K562 treated with DMSO at 1 percent for 24 hours (cell line): ENCODE data around the gene CLCN1. TPM values are rescaled to one million over a fixed set of nuclear protein-coding genes. Genes with fewer than 3 reads are reported as not detected.

Experiments used
- total RNA-seq: library from RNA; unstranded; fragments of 300-600 nt; gene quantifications from 2 replicates; pipeline ENCODE4 v1.2.3, GENCODE V29; 2022; ENCODE audit warnings: low read depth; ENCODE audit not compliant: insufficient read depth

CLCN1 gene
- total RNA-seq = 0.19 and 0.23 TPM in 2 replicates

DNA sequence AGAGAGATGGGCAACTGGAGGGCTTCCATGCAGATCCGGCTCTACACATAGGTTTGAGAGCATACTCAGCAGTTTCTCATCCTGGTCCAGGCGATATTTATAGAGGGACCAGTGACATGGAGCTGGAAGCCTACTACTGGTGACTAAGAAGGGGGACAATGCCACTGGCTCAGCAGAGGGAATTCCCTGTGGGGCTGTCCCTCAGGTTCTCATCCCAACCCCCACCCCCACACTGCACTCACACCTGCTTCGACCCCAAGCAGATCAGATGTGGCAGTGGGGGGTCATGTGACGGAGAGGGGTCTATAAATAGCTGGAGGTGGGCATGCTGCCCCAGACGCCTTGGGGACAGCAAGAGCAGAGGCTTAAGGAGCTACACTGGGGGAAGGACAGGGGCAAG lies at the start of gene CLCN1:
CLCN1 (plus strand) TSS at position 336 of the 400 bp plus-strand sequence. CDS start 102 bp downstream, outside the sequence.

DNA sequence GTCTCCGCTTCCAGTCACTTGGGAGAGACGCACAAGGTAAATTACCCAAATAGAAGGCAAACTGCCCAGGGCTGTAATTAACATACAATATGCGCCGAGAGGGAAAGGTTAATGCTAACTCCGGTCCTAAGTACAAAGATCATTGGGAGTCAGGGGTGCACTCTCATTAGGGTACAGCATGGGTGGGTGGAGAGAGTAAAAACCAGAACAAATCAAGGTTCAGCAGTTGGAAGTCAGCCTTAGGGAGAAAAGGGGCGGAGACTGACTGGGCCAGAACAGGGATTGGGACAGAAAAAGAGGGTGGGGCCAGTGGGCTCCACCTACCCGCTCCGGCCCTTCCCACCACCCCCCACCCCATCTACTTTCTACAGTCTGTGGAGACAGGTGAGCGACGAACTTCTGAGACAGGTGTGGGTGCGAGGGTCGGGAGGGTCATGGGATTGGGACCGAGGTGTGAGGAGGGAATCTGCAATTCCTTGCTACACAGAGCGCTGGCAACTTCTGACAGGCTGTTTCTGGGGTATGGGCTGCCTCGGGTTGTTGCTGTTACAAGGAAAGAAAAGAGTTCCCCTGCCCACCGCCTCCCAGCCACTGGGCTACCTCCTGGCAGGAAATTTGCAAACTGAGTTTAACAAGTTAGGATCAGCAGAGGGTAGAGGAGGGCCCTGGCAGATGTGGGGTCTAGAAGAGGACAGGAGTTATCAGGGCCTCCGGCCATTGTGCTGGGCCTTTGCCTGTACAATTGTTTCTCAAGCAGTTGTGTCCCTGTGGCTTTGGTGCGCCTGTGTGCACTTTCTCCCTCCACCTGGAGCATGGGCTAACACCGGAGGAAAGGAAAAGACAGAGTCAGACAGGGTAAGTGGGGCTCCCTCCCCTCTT lies 31.1 kb upstream of the CLCN1 start, which contains the start of gene TMEM139:
TMEM139 (plus strand) TSS at position 368 of the 879 bp plus-strand sequence. CDS start 1,000 bp downstream, outside the sequence.

DNA sequence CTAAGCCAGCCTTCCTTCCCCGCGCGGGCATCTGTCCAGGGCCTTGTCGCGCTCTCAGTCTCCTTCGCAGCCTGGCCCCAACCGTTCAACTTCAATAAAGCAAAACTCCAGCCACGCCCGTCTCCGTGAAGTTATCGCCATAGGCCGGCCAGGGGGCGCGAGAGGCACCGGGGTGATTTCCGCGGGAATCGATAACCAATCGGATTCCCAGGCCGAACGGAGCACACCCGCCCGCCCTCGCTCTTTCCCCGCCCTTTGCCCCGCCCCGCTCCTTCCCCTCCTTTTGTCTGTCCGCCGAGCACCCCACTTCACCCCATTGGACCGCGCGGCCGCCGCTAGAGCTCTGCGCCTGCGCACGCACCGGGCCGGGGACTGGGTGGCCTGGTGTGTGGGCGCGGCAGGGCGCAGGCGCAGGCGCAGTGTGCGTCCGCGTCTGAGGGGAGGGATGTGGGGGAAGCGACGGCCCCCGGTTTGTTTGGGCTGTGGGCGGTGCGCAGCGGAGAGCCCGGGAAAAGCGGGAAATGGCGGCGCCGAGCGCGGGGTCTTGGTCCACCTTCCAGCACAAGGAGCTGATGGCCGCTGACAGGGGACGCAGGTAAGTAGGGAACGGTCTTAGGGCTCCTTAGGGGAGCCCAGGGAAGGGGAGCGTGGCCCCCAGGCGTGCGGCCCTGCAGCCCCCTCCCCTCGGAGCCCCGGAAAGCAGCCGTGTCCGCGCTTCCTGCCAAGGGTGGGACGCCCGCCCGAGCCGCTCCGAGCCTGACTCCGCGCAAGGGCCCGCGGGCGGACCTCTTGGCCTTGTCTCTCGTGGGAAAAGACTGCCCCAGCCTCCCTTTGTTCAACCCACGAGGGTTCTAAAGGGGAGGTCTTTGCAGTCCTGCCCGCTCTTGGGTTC lies 27.7 kb upstream of the CLCN1 start, which contains the start of gene CASP2:
CASP2 (plus strand) TSS at position 417 of the 892 bp plus-strand sequence; CDS start at position 522, 105 bp downstream.

DNA sequence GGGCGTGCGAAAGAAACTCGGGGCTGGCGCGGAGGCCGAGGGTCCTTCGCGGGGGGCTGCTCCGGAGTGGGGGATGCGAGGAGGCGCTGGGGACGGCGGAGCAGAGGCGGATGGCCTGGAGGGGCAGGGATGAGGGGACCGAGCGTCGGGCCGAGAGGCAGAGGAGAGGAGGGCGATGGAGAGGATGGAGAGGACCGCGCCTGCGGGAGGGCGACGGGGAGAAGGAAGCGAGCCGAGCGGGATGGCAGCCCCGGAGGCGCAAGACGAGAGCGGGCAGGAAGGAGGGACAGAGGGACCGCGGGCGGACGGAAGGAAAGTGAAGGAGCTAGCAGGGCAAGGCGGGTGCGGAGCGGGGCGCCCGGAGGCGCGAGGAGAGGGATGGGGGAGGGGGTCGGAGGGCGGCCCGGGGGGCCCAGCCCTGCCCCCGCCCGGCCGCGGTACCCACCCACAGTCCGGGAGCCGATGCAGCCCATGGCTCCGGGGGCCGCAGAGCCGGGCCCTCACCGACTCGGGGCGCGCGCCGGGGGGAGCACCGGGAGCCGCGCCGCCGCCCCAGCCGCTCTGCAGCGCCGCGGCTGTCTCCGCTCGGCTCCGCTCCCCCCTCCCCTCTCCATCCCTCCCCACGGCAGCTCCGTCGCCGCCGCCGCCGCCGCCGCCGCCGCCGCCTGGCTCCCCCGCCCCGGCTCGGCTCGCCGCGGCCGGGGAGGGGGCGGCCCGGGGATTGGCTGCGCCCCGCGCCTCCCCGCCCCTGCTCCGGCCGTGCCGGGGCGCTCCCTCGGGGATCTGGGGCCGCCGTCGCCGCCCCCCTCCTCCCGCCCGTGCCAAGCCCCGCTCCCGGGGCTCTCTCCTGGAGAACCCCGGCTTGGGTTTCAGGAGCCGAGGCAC lies 46.5 kb downstream of the CLCN1 start, which contains the start of gene FAM131B:
FAM131B (minus strand) TSS at position 583 of the 885 bp plus-strand sequence; CDS start at position 473, 110 bp downstream.

DNA sequence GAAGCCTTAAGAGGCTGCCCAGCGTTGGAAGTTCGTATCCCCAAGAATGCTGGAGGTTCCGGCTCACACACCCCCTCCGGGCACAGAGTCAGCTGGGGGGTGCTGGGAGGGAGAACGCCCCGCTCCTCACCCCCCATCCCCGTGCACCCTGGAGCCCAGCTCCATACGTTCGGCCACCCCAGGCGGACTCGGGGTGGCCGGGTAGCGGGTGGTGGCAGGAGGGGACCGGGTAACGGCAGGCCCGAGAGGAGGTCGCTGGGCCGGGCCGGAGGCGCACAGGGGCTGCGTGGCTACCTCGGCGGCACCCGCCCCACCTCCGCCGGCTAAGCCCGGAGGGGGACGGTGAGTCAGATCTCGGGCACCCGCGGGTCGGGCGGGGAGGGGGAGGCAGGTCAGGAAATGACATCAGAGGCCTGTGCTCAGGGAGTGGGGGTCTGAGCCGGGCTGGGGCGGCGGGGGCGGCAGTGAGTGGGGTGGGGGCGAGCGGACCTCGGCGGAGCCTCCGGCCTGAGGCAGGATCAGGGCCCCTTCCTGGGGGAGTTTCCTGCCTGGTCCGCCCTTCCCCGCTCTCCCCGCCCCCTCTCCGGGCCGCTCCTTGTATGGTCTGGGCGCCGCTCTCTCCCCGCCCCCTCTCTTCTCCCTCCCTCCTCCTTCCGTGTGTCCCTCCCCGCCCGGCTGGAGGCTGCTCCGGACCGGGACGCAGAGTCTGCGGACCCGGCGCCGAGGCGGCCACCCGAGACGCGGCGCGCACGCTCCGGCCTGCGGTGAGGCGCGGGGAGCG lies 64.9 kb downstream of the CLCN1 start, which contains the start of gene ZYX:
ZYX (plus strand) TSS at position 700 of the 781 bp plus-strand sequence. CDS start 227 bp downstream, outside the sequence.

Other genes starting within 250 kb of the CLCN1 start
- gene PIP, start 184.0 kb upstream of the CLCN1 start, total RNA-seq = not detected in 2 replicates
- gene TAS2R39, start 132.7 kb upstream of the CLCN1 start, total RNA-seq = not detected in 2 replicates
- gene TAS2R40, start 94.1 kb upstream of the CLCN1 start, total RNA-seq = not detected in 2 replicates
- gene GSTK1, start 52.7 kb upstream of the CLCN1 start, total RNA-seq = 213 and 217 TPM in 2 replicates
- 1.5 and 1.7 TPM in 2 replicates for gene TMEM139, start 31.2 kb upstream of the CLCN1 start, total RNA-seq
- 31.7 and 32.5 TPM in 2 replicates for gene CASP2, start 27.8 kb upstream of the CLCN1 start, total RNA-seq
- not detected in 2 replicates for gene FAM131B, start 46.6 kb downstream of the CLCN1 start, total RNA-seq
- gene ZYX, start 65.2 kb downstream of the CLCN1 start, total RNA-seq = 115 and 121 TPM in 2 replicates
- not detected in 2 replicates for gene EPHA1, start 92.7 kb downstream of the CLCN1 start, total RNA-seq
- 0.36 and 1.2 TPM in 2 replicates for gene TAS2R60, start 127.3 kb downstream of the CLCN1 start, total RNA-seq
- gene TAS2R41, start 161.8 kb downstream of the CLCN1 start, total RNA-seq = not detected in 2 replicates